ENCODE data around the gene NUDCD3.

NUDCD3 gene

DNA sequence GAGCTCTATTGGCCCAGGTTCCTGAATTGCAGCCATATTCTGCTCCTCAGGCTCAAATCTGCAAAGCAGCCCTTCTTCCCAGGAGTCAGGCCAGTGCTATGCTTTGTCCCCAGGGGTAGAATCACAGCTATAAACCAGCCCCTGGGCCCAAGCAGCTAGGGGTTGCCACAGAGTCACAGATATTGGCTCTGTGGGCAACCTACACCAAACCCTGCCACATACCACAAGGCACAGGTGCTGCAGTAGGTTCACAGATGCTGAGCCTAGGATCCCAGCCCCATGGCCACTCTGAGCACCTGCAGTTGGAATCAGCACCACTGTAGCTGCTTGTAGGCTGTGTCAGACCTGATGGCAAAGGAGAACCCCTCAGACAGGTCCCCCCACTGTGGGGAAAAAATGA, 122.0 kb downstream of the NUDCD3 start:
- TF ChIP-seq, protein P1, sequence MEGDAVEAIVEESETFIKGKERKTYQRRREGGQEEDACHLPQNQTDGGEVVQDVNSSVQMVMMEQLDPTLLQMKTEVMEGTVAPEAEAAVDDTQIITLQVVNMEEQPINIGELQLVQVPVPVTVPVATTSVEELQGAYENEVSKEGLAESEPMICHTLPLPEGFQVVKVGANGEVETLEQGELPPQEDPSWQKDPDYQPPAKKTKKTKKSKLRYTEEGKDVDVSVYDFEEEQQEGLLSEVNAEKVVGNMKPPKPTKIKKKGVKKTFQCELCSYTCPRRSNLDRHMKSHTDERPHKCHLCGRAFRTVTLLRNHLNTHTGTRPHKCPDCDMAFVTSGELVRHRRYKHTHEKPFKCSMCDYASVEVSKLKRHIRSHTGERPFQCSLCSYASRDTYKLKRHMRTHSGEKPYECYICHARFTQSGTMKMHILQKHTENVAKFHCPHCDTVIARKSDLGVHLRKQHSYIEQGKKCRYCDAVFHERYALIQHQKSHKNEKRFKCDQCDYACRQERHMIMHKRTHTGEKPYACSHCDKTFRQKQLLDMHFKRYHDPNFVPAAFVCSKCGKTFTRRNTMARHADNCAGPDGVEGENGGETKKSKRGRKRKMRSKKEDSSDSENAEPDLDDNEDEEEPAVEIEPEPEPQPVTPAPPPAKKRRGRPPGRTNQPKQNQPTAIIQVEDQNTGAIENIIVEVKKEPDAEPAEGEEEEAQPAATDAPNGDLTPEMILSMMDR (IDR thresholded peaks at IDR 0.05; ENCODE audit: insufficient read depth, low read depth, low read length, missing control alignments) = no peak
- H3K4me3 ChIP-seq (ENCODE audit: low read depth, low read length) = no peak overlapping the region

GRCh38 chr7:44367475-44368043, 122.9 kb downstream of the NUDCD3 start:
- no peak overlapping the region for H3K4me3 ChIP-seq (ENCODE audit: low read depth, low read length)
- TF ChIP-seq, protein P1 (IDR thresholded peaks at IDR 0.05; ENCODE audit: insufficient read depth, low read depth, low read length, missing control alignments) = no peak
- DNase-seq (ENCODE audit: low read depth) = no peak

More for the DNA sequence above, 122.0 kb downstream of the NUDCD3 start:
- no peak for DNase-seq (ENCODE audit: low read depth)

- DNase-seq (ENCODE audit: low read depth) = no peak
- H3K4me3 ChIP-seq (ENCODE audit: low read depth, low read length) = no peak overlapping the region
- TF ChIP-seq, protein P1 (IDR thresholded peaks at IDR 0.05; ENCODE audit: insufficient read depth, low read depth, low read length, missing control alignments) = no peak
Observed at GRCh38 chr7:44366986-44367385, 123.5 kb downstream of the NUDCD3 start.

DNA sequence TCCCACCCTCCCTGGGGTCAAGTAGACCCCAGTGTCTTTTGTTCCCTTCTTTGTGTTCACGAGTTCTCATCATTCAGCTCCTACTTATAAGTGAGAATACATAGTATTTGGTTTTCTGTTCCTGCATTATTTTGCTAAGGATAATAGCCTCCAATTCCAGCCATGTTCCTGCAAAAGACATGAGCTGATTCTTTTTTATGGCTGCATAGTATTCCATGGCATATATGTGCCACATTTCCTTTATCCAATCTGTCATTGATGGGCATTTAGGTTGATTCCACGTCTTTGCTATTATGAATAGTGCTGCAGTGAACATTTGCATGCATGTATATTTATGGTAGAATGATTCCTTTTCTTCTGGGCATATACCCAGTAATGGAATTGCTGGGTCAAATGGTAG, 136.8 kb downstream of the NUDCD3 start:
- DNase-seq (ENCODE audit: low read depth) = no peak
- H3K4me3 ChIP-seq (ENCODE audit: low read depth, low read length) = no peak overlapping the region
- TF ChIP-seq, protein P1 (IDR thresholded peaks at IDR 0.05; ENCODE audit: insufficient read depth, low read depth, low read length, missing control alignments) = no peak

DNA sequence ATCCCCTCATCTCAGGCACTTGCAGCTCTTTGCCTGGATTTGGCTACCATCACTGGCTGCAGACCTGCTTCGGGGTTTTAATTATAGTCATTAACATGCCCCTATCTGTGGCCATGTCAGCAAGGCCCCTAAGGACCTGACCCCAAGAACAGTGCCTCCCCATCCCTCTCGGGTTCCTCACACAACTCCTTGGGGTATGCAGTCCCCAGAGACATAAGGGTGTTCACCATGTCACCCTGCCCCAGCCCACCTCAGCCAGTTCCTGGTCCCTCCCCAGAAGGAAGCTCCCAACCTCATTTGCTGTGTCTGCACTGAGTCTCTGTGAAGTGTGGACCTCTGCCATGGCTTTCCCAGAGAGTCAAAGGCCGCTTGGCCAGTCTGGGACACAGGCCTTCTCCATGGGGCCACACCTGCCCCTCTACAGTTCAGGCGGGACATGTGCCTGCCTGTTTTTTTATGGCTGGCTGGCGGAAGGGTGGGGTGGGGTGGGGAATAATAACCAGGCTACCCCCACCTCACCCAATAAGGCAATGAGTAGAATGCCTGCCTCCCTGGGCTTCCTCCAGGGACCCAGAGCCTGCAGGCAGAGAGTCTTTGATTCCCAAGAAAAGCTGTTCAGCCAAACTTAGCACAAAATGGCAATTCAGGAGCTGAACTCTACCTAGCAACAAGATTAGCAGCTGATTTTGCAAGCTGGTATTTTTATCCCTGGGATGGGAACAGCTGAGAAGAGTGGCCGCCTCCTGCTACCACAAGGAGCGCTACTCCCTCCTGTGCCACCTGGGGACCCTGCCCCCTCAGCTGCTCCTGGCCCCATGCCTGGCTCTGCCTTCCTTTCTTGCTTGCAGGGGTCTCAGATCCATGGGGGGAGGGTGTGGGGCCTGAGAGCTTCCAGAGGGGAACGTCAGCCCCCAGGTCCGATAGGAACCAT, 141.3 kb downstream of the NUDCD3 start:
- no peak overlapping the region for H3K4me3 ChIP-seq (ENCODE audit: low read depth, low read length)
- TF ChIP-seq, protein P1 (IDR thresholded peaks at IDR 0.05; ENCODE audit: insufficient read depth, low read depth, low read length, missing control alignments) = no peak
- DNase-seq (ENCODE audit: low read depth) = no peak

DNA sequence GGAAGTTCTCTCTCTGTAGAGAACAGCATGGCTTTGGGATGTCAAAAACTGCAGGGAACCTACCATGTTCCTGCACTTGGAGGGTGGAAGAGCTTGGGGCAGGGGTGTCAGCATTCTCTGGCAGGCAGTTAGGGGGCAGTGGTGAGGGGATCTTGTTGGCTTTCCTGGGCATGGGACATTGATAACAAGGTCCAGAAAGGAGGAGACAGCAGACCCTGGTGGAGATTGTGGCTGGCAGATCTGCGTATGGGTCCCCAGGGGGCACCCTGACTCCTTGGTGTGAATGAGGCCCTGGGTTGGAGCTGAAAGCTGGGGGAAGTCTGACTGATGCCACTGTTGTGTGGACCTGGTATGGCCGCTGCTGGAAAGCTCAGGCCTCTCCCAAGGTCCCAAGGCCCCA, 142.2 kb downstream of the NUDCD3 start:
- H3K4me3 ChIP-seq (ENCODE audit: low read depth, low read length) = no peak overlapping the region
- peak; percentile 65 for DNase-seq (ENCODE audit: low read depth)
- TF ChIP-seq, protein P1 (IDR thresholded peaks at IDR 0.05; ENCODE audit: insufficient read depth, low read depth, low read length, missing control alignments) = peak; percentile 59
